Stimulated activated CD4-positive, alpha-beta T cell treated with anti-CD3 and anti-CD28 coated beads, Interleukin-12 subunit alpha, Interleukin-12 subunit beta, amount 100 ng/mL, for 4 hours (primary cell): Measurements from ENCODE around the gene PRDX5.

Experiments
- DNase-seq: peaks from one replicate; pipeline ENCODE4 v3.0.0-alpha.2; 2020

PRDX5 gene

DNA sequence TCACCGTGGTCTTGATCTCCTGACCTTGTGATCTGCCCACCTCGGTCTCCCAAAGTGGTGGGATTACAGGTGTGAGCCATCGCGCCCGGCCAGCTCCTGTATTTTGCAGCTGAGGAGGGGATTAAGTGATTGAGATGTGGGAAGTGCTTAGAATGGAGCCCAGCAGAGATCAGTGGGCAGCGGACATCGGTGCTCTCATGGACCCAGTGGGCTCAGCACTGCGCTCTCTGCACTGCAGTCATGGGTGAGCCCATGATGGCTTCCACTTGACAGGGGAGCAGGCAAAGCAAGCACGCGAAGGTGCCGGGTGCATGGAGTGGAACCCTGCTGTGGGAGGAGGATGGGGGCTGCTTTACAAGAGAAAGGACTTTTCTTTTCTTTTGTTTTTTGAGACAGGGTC, 13.0 kb downstream of the PRDX5 start:
- DNase-seq, result no peak

DNA sequence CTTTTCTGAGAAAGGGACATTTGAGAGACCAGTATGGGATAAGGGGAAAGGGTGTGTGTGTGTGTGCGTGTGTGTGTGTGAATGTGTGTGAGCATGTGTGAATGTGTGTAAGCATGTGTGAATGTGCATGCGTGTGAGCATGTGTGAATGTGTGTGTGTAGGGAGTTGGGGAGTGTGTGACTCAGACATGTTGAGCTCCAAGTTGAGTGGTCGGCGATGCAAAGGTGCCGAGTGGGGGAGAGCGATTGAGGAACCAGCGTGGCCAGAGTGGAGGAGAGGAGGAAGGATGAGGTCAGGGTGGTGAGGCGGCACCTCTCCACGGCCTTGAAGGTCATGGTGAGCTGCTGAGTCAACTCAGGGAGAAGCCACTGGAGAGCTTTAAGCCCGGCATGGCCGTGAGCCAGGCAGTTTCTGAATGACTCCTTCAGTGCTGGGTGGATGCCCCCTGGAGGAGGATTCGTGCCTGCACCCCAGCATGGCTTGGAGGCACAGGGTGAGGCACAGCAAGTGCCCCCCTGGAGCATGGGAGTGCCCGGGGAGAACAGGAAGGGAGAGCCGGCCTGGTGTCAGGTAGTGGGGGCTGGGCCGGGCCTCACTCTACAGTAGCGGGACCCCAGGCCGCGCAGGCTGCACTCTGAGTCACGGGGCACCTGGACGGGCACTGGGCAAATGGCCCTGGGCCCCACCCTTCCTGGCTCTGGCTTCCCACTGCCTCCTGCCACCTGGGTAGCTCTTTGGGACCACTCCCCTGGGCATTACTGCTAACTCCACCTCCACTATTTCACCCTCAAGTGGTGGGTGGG, 13.8 kb downstream of the PRDX5 start:
- peak; percentile 58 for DNase-seq

DNA sequence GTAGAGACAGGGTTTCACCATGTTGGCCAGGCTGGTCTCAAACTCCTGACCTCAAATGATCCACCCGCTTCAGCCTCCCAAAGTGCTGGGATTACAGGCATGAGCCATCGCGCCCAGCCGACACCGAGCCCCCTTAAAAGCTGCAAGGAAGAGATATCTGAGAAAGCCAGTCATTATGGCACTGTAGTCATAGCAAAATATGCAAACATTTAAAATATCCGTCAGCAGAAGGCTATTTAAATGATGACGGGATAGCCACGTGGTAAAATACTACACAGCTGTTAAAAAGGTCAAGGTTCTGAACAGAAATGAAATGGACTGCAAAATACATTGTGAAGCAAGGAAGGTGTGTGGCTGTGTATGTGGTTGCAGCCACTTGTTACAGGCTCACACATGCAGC, 15.6 kb downstream of the PRDX5 start:
- DNase-seq, result no peak

DNA sequence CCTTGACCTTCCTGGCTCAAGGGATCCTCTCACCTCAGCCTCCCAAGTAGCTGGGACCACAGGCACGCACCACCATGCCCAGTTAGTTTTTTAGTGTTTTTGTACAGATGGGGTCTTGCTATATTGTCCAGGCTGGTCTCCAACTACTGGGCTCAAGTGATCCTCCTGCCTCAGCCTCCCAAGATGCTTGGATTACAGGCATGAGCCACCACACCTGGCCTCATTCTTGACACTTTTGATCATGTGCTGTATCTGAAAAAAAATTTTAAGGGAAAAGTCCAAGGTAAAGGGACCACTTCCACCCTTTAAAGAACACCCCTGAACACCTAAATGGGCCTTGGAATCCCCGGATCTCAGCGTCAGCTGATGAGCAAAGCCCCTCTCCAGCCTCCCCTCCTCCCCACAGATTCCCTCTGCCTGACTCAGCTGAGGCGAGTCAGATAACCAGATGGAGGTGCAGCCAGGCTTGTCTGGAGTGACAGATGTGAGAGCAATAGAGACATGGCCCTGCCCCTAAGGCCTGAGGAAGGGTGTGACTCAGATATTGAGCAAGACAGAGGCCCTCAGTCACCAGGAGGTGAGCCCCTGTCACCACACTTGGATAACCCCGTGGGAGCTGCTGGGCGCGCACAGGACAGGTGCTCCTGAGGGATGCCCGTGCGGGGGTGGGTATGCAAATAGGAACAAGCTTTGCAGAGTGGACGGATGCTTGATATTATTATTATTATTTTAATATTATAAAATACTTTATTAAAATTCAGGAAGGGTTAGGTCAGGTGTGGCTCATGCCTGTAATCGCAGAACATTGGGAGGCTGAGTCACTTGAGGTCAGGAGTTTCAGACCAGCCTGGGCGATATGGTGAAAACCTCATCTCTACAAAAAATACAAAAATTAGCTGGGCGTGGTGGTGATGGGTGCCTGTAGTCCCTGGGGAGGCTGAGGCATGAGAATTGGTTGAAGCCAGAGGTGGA, 17.1 kb downstream of the PRDX5 start:
- DNase-seq, result no peak

DNA sequence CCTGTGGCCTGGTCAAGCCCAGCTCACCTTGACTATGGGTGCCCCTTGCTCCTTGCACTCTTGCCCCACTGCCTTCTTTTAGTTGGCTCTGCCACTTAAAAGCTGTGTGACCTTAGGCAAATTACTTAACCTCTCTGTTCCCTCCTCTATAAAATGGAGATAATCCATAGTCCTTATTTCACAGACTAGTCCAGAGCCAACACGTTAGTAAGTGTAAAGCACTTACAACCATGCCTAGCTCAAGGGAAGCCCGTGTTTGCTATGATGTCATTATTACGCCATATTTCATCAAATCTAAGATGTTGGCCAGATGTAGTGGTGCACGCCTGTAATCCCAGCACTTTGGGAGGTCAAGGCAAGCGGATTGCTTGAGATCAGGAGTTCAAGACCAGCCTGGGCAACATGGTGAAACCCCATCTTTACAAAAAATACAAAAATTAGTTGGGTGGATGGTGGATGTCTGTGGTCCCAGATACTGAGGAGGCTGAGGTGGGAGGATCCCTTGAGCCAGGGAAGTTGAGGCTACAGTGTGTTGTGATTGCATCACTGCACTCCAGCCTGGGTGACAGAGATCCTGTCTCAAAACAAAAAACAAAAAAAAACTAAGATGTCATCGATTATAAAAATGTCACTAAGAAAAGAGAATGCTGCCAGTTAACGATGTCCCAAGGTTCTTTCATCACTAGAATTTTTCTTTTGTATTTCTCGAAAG, 19.8 kb downstream of the PRDX5 start:
- DNase-seq, result no peak

DNA sequence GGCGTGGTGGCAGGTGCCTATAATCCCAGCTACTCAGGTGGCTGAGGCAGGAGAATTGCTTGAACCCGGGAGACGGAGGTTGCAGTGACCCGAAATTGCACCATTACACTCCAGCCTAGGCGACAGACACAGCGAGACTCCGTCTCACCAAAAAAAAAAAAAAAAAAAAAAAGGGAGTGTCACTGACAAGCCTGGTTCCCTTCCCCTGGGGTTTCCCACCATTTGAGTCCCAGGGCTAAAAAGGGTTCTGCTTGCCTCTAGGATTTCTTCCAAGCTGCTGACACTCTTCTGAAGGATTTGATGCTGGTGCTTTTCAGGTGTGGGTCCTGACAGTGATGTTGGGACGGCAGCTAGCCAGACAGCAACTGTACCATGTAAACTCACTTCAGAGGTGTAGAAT, 20.8 kb downstream of the PRDX5 start:
- DNase-seq, result no peak

DNA sequence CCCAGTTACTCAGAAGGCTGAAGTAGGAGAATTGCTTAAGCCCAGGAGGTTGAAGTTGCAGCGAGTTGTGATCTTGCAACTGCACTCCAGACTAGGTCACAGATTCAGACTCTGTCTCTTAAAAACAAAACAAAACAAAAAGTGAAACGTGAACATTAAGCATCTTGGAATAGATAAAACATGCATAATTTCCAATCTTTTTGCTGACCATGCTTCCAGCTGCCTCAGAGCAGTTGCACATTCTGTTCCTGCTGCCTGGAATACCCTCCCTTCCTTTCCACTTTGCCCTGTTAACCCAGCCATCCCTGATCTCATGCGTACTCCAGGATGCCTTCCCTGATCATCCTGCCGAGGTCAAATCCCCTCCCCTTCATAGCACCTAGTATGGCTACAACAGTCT, 21.4 kb downstream of the PRDX5 start:
- DNase-seq, result no peak

DNA sequence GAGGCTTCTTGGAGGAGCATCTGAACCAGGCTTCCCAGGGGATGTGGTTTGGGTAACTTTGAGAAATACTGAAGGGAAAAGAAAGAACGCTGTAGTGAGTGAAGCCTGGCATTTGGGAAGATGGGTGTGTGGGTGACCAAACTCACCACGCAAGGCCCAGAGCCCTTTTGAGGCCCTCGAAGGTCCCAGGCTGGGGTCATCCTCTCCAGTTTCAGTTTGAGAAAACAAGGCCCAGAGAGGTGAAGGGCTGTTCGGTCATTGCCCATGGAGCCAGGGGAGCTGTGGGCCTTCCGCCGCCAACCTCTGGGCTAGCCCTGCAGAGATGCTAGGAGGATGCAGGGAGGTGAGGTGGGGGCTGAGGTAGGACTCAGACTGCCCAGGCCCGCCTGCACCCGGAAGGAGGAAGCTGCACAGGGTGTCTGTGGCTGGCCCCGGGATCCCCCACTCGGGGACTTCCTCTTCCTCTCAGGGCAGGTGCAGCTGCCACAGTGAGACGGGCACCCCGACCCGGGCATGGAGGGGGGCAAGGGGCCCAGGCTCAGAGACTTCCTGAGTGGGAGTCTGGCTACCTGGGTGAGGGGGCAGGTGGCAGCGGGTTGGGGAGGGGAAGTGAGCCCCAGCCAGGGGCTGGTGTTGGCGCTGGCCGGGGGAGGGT, 22.0 kb downstream of the PRDX5 start, which contains the start of gene CCDC88B:
Gene CCDC88B, plus strand, starts transcription at position 451 of the 655 bp plus-strand sequence. Its CDS starts 63 bp downstream, at position 514.
- DNase-seq, result peak; percentile 72

DNA sequence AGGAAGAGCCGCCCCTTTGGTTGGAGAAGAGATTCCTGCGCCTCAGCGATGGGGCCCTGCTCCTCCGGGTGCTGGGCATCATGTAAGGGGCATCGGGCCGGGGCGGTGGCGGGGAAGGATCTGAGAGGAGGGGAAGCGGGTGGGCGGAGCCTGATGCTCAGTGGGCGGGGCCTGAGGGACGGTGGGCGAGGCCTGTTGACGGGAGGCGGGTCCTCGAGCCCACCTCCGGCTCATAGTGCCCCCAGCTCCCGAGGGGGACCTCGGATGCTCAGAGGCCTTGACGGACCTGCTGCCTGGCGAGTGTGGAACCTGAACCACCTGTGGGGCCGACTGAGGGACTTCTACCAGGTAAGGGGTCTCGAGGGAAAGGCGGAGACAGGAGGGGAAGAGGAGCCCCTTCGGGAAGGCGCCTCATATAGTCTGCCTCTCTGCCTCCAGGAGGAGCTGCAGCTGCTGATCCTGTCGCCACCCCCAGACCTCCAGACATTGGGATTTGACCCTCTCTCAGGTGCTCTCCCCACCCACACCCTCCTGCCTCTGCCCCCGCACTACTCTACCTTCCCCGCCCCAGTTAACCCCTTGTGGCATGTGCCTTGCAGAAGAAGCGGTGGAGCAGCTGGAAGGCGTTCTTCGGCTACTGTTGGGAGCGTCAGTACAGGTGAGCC, 22.9 kb downstream of the PRDX5 start:
- peak; percentile 80 for DNase-seq

DNA sequence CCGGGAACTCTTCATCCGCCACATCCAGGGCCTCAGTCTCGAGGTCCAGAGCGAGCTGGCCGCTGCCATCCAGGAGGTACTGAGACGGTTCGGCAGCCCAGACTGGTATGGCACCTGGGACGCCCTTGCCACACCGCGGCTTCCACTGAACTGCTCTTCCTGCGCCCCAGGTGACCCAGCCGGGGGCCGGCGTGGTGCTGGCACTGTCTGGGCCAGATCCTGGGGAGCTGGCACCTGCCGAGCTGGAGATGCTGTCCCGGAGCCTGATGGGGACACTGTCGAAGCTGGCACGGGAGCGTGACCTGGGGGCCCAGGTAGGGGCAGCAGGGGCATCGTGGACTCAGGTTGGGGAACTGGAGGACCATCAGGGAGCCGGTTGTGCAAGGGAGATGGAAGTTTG, 23.5 kb downstream of the PRDX5 start:
- no peak for DNase-seq

DNA sequence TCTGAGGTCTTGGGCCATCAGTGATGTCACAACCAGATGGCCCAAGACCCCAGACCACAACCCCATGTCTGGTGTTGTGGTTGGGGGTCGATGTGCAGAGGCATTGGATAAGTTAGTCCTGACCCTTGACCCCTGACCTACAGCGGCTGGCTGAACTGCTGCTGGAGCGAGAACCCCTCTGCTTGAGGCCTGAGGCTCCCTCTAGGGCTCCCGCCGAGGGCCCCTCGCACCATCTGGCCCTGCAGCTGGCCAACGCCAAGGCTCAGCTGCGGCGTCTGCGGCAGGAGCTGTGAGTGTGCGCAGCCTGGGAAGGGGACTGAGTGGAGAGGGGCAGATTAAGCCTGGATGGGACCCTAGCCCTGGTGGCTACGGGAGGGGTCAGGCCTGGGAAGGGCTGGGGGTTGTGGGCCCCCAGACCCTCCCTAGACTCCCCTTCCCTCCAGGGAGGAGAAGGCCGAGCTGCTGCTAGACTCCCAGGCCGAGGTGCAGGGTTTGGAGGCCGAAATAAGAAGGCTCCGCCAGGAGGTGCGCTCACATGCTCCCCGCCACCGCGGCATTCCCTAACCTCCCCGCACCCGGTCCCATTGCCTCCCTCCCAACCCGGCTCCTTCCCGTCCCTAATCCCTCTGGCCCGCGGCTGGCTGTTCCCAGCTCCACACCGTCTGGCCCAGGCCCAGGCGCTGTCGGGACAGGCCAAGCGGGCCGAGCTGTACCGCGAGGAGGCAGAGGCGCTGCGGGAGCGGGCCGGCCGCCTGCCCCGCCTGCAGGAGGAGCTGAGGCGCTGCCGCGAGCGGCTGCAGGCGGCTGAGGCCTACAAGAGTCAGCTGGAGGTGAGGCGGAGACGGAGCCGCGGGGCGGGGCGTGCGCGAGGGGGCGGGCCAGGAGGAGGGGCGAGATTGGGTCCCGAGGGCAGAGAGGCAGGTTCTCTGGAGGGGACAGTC, 24.2 kb downstream of the PRDX5 start:
- DNase-seq, result peak; percentile 88

DNA sequence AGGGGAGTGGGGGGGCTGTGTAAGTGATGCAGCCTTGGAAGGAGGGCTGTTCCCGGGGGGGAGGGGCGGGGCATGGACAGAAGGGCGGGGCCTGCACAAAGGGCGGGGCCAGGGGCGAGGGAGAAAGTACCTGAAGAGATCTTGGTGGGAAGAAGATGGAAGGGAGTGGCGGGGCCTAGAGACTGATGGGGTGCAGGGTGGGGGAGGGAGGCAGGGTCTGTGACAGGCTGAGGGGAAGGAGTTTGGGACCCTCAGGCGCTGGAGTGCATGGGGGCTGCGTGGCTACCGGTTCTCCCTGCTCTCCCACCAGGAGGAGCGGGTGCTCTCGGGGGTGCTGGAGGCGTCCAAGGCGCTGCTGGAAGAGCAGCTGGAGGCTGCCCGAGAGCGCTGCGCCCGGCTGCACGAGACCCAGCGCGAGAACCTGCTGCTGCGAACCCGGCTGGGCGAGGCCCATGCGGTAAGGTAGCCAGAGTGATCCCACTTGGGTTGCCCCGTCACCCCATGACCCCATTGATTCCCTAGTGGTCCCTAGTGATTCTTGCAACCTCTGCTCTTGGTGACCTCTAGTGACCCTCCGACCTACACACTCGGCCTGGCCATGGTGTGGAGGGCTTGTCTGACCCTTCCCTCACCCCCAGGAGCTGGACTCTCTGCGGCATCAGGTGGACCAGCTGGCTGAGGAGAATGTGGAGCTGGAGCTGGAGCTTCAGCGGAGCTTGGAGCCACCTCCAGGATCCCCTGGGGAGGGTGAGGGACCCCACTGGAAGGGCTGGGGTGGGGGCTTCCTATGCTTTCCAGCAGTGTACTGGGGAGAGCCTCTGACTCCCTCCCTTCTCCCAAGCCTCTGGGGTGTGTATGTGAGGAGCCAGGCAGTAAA, 25.2 kb downstream of the PRDX5 start:
- no peak for DNase-seq

DNA sequence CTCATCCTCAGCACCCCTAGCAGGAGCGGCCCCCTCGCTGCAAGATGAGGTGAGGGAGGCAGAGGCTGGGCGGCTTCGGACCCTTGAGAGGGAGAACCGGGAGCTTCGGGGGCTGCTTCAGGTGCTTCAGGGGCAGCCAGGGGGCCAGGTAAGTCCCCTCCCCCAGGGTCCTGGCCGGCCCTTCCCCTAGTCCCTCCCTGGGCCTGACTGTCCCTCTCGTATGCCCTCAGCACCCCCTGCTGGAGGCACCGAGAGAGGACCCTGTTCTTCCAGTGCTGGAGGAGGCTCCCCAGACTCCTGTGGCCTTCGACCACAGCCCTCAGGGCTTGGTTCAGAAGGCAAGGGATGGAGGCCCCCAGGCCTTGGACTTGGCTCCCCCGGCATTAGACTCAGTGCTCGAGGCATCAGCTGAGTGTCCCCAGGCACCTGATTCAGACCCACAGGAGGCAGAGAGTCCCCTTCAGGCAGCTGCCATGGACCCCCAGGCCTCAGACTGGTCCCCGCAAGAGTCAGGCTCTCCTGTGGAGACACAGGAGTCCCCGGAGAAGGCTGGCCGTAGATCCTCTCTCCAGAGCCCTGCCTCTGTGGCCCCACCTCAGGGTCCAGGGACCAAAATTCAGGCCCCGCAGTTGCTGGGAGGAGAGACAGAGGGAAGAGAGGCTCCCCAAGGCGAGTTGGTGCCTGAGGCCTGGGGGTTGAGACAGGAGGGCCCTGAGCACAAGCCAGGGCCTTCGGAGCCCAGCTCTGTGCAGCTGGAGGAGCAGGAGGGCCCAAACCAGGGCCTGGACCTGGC, 26.0 kb downstream of the PRDX5 start:
- no peak for DNase-seq

DNA sequence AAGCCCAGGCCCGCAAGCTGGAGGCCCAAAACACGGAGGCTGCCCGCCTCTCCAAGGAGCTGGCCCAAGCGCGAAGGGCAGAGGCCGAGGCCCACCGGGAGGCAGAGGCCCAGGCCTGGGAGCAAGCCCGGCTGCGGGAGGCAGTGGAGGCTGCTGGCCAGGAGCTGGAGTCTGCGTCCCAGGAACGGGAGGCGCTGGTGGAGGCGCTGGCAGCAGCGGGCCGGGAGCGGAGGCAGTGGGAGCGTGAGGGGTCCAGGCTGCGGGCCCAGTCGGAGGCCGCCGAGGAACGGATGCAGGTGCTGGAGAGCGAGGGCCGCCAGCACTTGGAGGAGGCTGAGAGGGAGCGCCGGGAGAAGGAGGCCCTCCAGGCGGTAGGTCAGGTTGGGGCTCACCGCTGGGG, 26.9 kb downstream of the PRDX5 start:
- DNase-seq, result no peak

DNA sequence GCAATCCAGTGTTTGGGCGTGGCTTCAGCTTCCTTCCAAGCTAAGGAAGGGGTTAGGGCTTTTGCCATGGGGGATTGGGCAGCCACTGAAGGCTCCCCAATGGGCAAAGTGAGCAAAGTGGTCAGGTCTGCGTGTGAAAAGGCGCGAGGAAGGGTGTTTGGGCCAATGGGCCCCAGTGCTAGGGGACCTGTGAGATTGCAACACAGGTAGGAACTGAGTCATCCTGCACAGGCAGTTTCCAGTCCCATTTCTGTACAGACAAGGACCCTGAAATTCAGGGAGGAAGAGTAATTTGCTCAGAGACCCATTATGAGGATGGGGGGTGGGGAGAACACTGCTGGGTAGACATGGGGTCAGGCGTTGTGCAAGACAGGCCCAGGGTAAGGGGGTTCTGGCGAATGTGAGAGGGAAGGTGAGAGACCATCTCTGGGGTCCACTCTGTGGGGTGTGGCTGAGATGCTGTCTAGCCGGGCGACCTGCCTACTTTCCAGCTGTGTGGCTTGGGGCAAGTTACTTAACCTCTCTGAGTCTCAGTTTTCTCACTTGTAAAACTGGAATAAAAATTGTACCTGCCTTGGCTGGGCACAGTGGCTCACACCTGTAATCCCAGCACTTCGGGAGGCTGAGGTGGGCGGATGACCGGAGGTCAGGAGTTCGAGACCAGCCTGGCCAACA, 29.4 kb downstream of the PRDX5 start:
- DNase-seq, result no peak

DNA sequence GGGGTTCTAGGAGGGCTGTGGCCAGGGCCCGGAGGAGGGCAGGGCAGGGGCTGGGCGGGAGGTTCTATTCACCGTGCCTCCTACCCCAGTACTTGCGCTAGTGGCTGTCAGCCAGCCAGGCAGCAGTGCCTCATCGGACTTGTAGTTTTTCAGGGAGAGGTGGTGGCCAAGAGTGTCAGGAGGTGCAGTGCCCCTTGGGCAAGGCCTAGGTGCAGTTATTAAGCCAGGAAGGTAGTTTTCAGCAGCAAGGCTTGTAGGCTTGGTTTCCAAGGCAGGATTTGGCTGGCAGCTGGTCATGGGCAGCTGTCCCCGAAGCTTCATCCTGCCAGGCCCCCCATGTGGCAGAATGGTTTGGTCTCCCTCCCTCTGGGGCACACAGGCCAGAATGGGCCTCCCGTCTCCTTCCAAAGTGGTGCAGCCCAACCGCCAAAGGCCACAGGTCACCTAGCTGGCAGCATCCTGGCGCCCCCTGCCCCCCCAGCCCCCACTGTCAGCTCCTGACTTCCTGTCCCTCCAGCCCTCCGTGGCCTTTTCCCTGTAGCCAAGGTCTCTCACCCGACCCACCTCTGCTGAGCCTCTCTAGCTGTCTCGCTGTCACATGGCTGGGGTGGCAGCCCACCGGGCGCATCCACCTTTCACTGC, 30.6 kb downstream of the PRDX5 start:
- no peak for DNase-seq

DNA sequence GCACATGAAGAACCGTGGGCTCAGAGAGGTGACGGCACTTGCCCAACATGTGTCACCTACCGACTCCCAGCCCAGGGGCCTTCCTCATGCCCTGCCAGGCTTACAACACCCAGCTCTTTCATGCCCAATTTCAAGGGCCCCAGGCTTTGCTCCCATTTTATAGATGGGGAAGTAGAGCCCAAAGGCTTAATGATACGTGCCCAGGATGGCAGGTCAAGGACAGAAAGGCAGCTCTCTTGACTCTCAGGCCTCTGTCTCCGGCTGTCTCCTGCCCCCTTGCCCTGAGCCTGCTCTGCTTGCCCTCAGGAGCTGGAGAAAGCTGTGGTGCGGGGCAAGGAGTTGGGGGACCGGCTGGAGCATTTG, 31.1 kb downstream of the PRDX5 start:
- DNase-seq, result no peak

DNA sequence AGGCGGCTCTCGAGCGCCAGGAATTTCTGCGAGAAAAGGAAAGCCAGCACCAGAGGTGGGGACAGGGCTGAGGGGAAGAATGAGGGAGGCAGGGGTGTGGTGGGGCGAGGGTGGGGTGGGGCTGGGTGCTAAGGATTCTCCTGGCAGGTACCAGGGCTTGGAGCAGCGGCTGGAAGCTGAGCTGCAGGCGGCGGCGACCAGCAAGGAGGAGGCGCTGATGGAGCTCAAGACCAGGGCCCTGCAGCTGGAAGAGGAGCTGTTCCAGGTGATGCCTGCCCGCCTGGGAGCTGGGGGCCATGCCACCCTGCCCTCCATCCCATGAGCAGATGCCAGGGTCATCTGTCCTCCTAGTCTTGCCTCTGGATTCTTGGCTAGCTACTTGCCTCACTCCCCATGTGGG, 31.5 kb downstream of the PRDX5 start:
- DNase-seq, result no peak
